Epidermal melanocyte (primary cell): ENCODE results near the gene TBX1.

ENCODE experiments used
- DNase-seq: peaks from one replicate; pipeline ENCODE4 v3.0.0; 2011; ENCODE audit warnings: low spot score; ENCODE audit not compliant: insufficient read length

Gene TBX1

GRCh38 chr22:19737846-19738663 is 22.5 kb upstream of the TBX1 start:
- DNase-seq = no peak

- DNase-seq = no peak
Observed at GRCh38 chr22:19738664-19739447, 21.7 kb upstream of the TBX1 start.

- no peak for DNase-seq
Observed at GRCh38 chr22:19739448-19739895, 21.1 kb upstream of the TBX1 start.

- DNase-seq = no peak
Observed at GRCh38 chr22:19739911-19740449, 20.6 kb upstream of the TBX1 start.

GRCh38 chr22:19740586-19740985 is 20.0 kb upstream of the TBX1 start:
- DNase-seq = no peak

- DNase-seq = no peak
Observed at GRCh38 chr22:19741053-19741452, 19.5 kb upstream of the TBX1 start.

- no peak for DNase-seq
Observed at GRCh38 chr22:19742160-19743066, 18.2 kb upstream of the TBX1 start.

- DNase-seq = no peak
Observed at GRCh38 chr22:19743081-19743480, 17.5 kb upstream of the TBX1 start.

GRCh38 chr22:19743651-19744050 is 16.9 kb upstream of the TBX1 start:
- DNase-seq = no peak

GRCh38 chr22:19744350-19745006 is 16.1 kb upstream of the TBX1 start:
- no peak for DNase-seq

GRCh38 chr22:19745155-19746101 is 15.2 kb upstream of the TBX1 start:
- DNase-seq = no peak

GRCh38 chr22:19746726-19747125 is 13.9 kb upstream of the TBX1 start:
- DNase-seq = no peak

- no peak for DNase-seq
Observed at GRCh38 chr22:19747551-19747950, 13.0 kb upstream of the TBX1 start.

- DNase-seq = no peak
Observed at GRCh38 chr22:19748139-19748538, 12.4 kb upstream of the TBX1 start.

- DNase-seq = no peak
Observed at GRCh38 chr22:19748991-19749664, 11.4 kb upstream of the TBX1 start.

- no peak for DNase-seq
Observed at GRCh38 chr22:19749876-19750275, 10.7 kb upstream of the TBX1 start.

- DNase-seq = no peak
Observed at GRCh38 chr22:19750507-19751490, 9.8 kb upstream of the TBX1 start.
